HG03103 (cell line): ENCODE measurements around the gene SOWAHA.

Source experiments
- ATAC-seq: cut with Tn5 transposase; IDR thresholded peaks from one replicate; pipeline ENCODE4 v1.9.1; 2021; ENCODE audit warnings: low read depth; ENCODE audit not compliant: unreplicated experiment

Gene SOWAHA

DNA sequence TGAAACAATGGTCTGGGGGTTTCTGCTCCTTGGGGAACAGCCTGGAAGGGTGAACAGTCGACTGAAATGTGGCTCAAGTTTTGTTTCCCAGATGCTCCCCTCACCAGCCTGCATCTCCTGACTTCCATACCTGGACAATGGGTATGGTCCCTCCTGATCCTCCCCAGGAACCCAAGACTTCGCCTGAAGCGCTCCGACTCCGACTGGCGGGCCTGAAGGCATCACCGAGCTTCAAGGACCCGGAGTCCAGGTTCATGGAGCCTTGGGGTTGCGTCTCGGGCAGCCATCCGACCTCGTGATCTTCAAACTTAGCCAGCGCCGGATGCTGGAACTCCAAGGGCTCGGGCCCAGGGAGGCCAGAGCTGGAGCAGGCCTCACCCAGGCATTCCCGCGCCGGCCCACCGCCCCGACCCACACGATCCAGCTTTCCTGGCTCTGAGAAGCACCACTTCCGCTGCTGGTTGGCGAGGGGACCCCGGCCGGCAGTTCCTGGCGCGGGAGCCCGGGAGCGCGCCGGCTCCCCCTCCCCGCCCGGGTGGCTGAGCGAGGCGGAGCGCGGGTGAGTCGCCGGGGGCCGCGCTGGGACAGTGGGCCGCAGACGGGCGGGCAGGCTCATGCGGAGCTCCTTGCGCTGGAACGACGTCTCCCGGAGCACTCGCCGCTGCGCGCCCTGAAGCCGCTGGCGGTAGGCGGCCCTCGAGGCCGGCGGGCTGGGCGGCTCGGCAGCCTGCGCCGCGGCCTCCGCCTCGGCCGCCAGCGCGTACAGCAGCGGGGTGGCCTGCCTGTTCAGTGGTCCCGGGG, 12.1 kb downstream of the SOWAHA start:
- ATAC-seq: no peak

DNA sequence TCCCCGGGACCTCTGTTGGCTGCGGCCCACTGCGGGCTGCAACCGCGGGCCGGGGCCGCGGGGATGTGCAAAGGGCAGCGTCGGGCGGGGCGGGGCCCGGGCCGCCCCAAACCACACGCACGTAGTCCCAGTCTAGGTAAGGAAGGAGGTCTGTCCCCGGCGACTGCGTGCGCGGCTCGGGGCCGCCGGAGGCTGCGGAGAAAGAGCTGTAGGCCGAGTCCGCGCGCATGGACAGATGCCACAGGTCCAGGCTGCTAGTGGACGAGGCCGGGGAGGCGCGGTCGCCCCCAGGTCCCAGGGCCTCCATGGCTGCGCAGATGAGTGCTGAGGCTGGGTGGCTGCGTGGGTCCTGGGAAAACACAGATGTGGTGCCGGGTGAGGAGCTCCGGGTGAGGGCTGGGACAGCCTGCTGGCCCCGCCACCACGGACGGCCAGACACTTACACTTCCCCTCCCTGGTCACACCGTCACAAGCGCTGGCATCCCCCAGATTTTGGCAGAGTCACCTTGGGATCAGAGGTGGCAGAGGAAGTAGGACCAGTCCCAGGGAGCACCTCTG, 12.8 kb downstream of the SOWAHA start:
- no peak for ATAC-seq

GRCh38 chr5:132826424-132827082, 13.5 kb downstream of the SOWAHA start:
- no peak for ATAC-seq

DNA sequence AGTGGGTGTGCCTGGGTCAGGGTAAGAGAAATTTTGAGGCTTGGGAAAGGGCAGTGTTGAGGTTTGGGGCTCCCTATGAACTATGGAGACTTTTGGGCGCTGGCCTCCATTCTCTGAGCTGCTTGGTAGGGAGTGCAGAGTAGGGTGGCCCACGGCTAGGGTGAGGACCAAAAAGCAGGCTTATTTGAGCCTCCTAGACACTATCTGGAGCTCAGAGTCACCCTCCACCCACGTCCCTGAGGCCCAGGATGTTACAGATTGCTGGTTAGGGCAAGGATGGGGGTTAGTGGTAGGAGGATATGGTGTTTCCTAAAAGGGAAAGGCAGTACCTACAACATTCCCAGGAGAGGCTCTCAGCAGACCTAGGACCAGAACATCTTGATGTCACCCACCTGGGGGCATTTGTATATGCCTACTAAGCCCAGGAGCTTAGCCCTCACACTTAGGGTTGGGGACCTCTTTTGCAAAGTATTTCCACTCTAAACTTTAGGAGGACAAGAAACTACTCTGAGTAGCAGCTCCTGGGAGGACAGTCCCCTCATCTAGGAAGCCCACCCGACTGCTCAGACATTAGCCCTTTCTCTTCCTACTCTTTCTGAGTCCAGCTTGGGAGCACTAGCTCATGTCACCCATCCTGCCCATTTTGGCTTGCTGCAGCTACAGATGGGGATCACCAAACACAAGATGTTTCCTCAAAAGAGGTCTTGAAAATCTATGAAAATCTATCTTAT, 15.0 kb downstream of the SOWAHA start:
- no peak for ATAC-seq

DNA sequence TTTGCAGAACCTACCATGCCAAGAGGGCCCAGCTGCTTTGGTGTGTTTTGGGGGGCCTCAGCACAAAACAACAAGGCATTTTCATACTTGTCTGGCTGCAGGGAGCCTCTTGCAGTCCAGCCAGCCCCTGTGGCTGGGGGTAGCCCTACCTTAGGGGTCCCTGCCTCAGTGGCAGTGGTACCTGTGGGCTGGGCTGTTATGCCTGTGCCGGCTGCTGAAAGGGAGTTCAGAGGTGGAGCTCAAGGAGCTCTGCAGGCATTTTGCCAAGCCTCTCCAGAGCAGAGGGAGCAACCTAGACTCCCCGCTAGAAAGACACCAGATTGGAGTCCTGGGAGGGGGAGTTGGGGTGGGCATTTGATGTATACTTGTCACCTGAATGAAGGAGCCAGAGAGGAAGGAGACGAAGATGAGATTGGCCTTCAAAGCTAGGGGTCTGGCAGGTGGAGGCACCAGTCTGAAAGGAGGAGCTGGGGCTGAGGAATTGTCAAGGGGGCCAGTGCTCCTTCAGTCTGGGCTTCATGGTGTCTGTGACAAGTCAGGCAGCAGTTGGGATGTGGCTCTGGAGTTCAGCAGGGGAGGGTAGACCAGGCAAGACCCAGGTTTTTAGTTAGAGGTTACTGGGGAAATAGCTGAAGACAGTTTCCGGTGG, 15.9 kb downstream of the SOWAHA start:
- ATAC-seq: no peak

DNA sequence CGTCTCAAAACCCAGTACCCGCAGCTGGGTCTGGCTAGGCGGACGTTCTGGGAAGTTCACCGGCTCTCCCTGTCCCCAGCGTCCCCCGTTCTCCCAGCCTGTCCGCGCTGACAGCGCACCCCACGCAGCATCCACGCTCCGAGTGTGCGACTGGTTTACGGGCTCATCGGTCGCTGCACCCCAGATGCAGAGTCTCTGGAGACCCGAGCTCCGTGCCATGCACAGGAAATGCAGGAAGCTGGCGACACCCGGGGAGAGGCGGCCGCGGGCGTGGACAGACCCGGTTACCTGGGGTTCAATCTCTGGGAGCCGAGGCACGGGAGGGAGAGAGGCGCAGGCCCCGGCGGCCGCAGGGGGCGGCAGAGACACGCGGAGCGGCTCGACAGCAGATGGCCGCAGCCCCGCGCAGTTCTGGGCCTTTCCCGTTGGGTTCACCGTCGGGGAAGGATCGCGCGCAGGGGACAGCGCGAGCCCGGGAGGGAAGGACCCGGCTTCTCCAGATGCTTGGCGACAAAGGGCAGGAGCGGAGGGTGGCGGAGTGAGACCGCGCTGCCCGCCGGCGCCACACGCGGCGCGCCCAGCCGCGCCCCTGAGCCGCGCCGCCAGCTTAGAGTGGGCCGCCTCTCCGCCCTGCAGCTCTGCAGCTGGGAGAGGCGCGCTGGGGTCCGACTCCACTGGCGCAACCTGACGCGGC, 16.8 kb downstream of the SOWAHA start:
- ATAC-seq: peak; percentile 61

- peak; percentile 59 for ATAC-seq
Observed at GRCh38 chr5:132830436-132831094, 17.5 kb downstream of the SOWAHA start, which contains the start of gene SHROOM1. Gene SHROOM1, minus strand, starts transcription at chr5:132830647. Its CDS starts 4,507 bp downstream, at chr5:132826140.

DNA sequence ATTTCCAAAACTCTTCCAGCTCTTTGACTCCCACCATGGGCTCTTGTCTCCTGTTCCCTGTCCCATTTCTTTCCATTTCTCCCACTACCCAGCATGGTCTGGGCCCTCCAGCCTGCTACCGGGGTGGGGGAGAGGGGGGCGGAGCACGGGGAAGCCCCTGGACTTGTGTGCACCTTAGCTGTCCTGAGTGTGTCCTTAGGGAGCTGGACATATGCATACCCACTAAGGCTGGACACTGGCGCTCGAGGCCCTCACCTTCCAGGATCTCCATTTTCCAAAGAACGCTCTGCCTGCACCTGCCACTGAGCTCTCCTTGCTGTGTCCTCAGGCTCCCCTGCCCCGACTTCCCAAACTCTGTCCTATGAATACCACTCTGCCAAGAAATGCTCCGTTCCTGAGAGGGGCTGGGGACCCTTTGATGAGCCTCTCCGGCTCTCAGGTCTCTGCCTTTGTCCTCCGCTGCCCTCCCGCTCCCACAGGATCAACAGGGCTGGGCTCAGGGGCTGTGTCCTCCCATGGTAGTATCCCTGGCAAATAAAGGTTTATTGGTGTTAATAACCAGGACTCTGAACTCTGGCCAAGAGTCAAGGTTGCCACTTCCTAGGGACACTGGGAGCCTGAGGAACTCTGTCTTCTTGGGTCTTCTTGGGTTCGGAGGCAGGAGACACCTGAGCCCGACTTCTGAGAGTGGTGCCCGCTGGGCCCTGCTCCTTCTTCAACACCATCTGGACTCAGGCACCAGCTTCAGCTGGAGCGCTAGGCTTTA, 18.2 kb downstream of the SOWAHA start:
- ATAC-seq: no peak

DNA sequence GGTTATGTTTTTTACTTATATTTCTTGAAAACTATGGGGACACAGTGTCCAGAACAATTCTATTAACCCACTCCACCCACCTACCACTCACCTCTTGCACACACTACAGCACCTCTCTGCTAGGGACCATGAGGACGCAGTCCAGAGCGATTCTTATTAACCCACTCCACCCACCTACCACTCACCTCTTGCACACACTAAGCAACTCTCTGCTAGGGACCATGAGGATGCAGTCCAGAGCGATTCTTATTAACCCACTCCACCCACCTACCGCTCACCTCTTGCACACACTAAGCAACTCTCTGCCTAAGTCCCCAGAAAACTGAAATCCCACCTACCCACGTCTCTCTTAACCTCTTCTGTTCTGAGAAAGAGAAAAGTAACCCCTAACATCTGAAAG, 19.5 kb downstream of the SOWAHA start:
- no peak for ATAC-seq

DNA sequence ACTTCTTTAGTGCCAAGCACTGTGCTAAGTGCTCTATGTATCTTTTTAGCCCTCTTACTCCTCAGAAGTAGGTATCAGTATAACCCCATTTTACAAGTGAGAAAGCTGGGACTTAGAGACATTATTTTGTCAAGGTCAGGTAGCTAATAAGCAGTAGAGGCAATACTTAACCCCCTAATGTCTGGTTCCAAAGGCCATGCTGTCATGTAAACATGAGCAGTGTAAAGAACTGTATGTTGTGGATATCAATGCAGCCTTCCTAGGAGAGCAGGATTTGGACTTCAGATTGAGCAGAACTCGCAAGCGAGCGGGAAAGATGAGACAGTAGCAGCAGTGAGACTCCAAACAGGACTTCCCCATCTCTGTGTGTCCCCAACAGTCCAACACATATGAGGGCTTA, 21.0 kb downstream of the SOWAHA start:
- no peak for ATAC-seq

- ATAC-seq: no peak
Observed at GRCh38 chr5:132836852-132837251, 23.8 kb downstream of the SOWAHA start.

GRCh38 chr5:132837868-132838267, 24.8 kb downstream of the SOWAHA start:
- ATAC-seq: no peak

DNA sequence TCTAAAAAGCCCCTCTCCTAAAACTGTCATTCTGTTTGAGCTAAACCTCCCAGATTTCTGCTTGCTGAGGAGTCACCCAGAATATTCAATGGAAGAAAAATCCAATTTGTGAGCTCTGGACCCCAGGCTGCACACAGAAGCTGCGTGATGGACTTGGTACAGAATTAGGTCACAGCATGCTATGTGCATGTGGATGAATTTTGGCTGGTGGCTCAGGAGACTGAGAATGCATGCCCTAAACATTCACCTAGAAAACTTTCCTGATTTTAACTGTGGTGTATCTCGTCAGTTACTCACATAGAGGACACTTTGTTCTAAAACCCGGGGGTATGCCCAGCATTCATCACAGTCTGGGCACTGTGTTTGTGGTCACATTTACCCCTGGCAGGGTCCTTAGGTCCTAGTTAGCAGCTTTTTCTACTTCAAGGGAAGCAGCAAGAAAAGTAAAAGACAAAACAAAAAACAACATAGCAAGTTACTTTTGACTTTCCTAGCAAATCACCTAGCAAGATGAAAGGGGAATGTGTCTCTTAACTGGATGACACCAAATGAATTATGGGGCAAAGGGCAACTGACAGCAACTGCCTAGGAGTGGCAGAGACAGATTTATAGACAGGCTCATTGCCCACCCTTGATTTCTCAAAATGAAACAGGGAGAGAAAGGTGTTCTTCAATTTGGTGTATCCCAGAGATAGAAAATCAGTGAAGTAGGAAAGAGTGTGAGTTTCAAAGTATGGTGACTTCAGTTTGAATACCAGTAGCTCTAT, 25.6 kb downstream of the SOWAHA start:
- no peak for ATAC-seq

GRCh38 chr5:132839426-132840301, 26.6 kb downstream of the SOWAHA start:
- ATAC-seq: no peak

DNA sequence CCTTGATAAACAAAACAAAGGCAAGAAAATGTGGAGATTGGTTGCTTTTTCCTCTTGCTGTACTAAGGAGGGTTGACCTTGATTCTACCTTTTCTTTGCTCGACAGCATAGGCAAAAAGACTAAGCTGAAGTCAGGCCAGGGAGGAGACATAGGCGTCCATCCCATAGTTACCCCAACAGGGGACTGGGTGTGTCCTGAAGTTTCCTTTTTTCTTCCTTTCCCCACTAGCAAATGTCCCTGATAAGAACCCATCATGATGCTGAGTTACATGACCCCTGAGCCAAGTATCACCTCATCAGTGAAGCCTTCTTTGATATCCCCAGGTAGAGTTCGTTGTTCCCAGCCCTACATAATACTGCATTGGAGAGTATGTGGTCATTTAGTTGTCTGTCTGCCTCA, 27.2 kb downstream of the SOWAHA start:
- ATAC-seq: no peak

- ATAC-seq: no peak
Observed at GRCh38 chr5:132840896-132841295, 27.8 kb downstream of the SOWAHA start.

- ATAC-seq: no peak
Observed at GRCh38 chr5:132841305-132841704, 28.2 kb downstream of the SOWAHA start.
